ENCODE measurements around the gene CPS1. TPM values are rescaled to one million over a fixed set of nuclear protein-coding genes. Genes with fewer than 3 reads are reported as not detected.

The CPS1 gene
- total and polyA plus RNA-seq, 2 donors (not counting 3 experiments of a cell fraction or from before 2014, with no cell fraction given) = 0.18 to 0.53 TPM

DNA sequence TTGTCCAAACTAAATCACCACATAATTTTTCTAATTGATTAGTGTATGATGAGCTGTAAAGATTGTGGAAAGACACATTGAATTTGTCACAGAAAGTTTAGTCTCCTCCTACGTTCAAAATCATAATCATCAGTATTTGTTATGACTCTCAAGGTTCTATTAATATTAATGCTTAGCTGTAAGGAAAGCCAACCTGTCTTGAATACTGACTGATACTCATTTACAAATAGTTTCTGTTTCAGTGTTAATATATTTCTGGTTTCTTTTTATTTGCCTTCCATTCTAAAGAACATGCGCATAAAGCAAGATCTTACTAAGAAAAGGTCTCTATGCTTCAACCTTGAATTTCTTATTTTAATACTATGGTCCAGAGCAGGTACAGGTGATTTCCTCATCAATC lies 55.1 kb downstream of the CPS1 start:
- no peaks in the 10 kb centered on the region for H3K36me3 ChIP-seq (ENCODE audit: control insufficient read depth in 2 of 2, extremely low read depth in 1 of 2, insufficient read depth in 2 of 2, low read length in 2 of 2)
- H3K27me3 ChIP-seq (ENCODE audit: control insufficient read depth in 2 of 2, insufficient read depth in 2 of 2, low read length in 2 of 2) = no peaks in the 10 kb centered on the region
- FAIRE-seq (no peak), DNase-seq (ENCODE audit: low read depth, low spot score) (no peak)
- no peak overlapping the region for H3K4me2 ChIP-seq (ENCODE audit: insufficient read depth, low read length)
- H3K9me1 ChIP-seq (replicated peaks; ENCODE audit: control insufficient read depth, extremely low read depth, insufficient read depth, low read length) = no peaks in the 10 kb centered on the region
- no peaks in the 10 kb centered on the region for H3K79me2 ChIP-seq (ENCODE audit: control insufficient read depth, insufficient read depth, low read length)
- H2AFZ ChIP-seq (ENCODE audit: low read depth, low read length) = no peak overlapping the region
- ChIA-PET POLR2A (no interaction called here), CTCF (interaction anchor here (0.8 to 1.0 kb wide), 3 partner anchors 42 to 424 kb away, joined by 3 read pairs; no protein-coding TSS in a partner anchor)
- intact Hi-C loops (cut with micrococcal nuclease) (no loop called here), dilution Hi-C loops (cut with MboI; ENCODE audit: extremely low pct_ligation_motif_present, low sequenced_read_pairs) (no loop called here)
- H3K27ac ChIP-seq (ENCODE audit: insufficient read depth, low read depth, low read length) = no peak overlapping the region
- H3K9ac ChIP-seq (replicated peaks; ENCODE audit: extremely low read depth, insufficient read depth, low read length) = no peak overlapping the region
- no peaks in the 10 kb centered on the region for H3K4me1 ChIP-seq (ENCODE audit: control insufficient read depth, extremely low read depth, insufficient read depth, low read length)
- H3K4me3 ChIP-seq (replicated peaks in 1 of 3; ENCODE audit: insufficient read depth in 1 of 3, low read depth in 1 of 3, low read length in 3 of 3) = no peak overlapping the region
- no peaks in the 10 kb centered on the region for H4K20me1 ChIP-seq (replicated peaks; ENCODE audit: control insufficient read depth, extremely low read depth, insufficient read depth, low read length)
- no peaks in the 10 kb centered on the region for H3K9me3 ChIP-seq (replicated peaks; ENCODE audit: control insufficient read depth, insufficient read depth, low read length)
- no TSS peak for BruUV-seq (replicated peaks)
- TF ChIP-seq MYC (IDR thresholded peaks at IDR 0.05; ENCODE audit: low read depth, low read length) (no peak), JUN (IDR thresholded peaks at IDR 0.05; ENCODE audit: borderline replicate concordance, insufficient read depth, insufficient read length, low read depth) (no peak), POLR2A (IDR thresholded peaks at IDR 0.05; ENCODE audit: low read depth, low read length) (no peak), EZH2 (IDR thresholded peaks at IDR 0.05; ENCODE audit: borderline replicate concordance, low read depth, low read length, severe bottlenecking) (no peak), FOS (IDR thresholded peaks at IDR 0.05; ENCODE audit: borderline replicate concordance, insufficient read depth, low read length) (no peak), GATA2 (IDR thresholded peaks at IDR 0.05; ENCODE audit: insufficient read depth, insufficient read length, low read depth, low read length) (no peak)
- TF ChIP-seq, protein P1, sequence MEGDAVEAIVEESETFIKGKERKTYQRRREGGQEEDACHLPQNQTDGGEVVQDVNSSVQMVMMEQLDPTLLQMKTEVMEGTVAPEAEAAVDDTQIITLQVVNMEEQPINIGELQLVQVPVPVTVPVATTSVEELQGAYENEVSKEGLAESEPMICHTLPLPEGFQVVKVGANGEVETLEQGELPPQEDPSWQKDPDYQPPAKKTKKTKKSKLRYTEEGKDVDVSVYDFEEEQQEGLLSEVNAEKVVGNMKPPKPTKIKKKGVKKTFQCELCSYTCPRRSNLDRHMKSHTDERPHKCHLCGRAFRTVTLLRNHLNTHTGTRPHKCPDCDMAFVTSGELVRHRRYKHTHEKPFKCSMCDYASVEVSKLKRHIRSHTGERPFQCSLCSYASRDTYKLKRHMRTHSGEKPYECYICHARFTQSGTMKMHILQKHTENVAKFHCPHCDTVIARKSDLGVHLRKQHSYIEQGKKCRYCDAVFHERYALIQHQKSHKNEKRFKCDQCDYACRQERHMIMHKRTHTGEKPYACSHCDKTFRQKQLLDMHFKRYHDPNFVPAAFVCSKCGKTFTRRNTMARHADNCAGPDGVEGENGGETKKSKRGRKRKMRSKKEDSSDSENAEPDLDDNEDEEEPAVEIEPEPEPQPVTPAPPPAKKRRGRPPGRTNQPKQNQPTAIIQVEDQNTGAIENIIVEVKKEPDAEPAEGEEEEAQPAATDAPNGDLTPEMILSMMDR (IDR thresholded peaks at IDR 0.05; ENCODE audit: extremely low read depth in 1 of 2, insufficient read depth in 1 of 2, low read depth in 1 of 2, low read length in 2 of 2) = no peak
- TF ChIP-seq, protein P2, sequence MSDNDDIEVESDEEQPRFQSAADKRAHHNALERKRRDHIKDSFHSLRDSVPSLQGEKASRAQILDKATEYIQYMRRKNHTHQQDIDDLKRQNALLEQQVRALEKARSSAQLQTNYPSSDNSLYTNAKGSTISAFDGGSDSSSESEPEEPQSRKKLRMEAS (IDR thresholded peaks at IDR 0.05; ENCODE audit: insufficient read depth, insufficient read length) = no peak
